ENCODE results near the gene C2CD3.
"Not testable (repeated sequence)": the region's sequence is repeated elsewhere in the genome, so short reads cannot be mapped to it uniquely, and the experiment has no call there.

C2CD3 gene

DNA sequence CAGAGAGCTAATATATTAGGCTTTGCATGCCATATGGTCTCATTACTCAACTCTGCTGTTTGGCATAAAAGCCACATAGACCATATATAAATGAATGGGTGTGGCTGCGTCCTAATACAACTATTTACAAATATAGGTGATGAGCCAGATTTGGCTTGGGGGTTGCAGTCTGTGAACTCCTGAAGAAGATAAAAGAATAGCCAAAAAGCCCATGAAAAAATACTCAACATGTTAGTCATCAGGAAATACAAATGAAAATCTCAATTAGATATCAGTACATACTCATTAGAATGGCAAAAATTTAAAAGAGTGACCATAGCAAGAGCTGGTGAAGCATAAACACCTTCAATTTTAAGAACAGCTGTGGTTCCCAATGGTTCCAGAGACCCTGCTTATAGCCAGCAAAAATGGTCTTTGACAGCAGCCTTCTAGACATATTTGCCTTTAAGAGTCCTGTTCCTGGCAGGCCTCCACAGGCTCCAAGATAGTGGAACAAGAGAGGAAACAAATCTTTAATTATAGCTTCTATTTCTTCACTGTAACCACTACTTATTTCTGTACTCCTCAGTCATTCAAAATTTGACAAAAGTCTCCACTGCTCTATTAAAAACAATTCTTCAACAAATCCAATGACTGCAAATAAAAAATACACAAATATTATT lies 16.1 kb downstream of the C2CD3 start:
- no peak for FAIRE-seq

DNA sequence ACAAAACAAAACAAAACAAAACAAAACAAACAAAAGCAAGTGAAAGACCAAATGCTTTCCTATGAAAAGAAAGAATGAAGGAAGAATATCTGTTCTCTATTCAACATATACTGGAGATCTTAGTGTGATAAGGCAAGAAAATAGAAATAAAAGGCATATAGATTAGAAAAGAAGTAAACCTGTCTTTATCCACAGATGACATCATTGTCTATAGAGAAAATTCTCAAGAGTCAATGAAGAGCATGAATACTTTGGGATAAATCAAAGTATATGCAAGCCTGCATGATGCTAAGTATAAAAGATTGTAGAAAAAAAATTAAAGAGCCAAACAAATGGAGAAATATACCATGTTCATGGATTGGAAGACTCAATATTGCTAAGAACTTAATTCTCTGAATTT lies 17.6 kb downstream of the C2CD3 start:
- no peak for FAIRE-seq

DNA sequence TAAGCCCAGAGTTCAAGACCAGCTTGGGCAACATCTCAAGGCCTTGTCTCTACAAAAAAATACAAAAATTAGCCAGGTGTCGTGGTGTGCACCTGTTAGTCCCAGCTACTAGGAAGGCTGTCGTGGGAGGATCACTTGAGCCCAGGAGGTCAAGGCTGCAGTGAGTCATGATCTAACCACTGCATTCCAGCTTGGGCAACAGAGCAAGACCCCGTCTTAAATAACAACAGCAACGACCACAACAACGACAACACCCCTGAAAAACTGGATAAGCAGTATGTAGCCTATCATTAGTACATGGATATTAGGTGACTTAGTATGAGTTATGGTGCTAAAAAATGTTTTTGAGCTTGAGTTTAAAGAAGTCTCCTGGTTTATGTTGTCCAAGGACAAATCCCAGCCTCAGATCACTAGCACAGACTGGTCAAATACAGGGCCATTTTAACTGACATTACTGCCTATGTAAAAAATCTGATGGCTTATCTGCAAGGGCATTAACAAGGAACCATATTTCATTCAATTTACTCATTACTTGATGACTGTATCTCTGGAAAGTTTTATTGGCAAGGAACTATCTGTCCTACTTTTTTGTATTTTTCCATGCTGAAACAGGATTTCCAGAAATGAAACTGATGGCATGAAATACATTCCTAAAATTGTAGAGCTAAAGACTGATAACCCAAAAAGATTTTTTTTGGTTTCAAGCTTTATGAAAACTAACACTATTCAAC lies 23.4 kb downstream of the C2CD3 start:
- FAIRE-seq, result no peak

DNA sequence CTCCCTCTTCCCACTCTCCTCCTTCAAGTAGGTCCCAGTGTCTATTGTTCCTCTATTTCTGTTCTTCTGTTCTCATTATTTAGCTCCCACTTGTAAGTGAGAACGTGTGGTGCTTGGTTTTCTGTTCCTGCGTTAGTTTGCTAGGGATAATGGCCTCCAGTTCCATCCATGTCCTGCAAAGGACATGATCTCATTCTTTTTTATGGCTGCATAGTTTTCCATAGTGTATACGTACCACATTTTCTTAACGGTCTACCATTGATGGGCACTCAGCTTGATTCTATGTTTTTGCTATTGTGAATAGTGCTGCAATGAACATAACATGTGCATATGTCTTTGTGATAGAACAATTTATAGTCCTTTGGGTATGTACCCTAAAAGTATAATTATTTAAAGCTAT lies 26.2 kb downstream of the C2CD3 start:
- no peak for FAIRE-seq

DNA sequence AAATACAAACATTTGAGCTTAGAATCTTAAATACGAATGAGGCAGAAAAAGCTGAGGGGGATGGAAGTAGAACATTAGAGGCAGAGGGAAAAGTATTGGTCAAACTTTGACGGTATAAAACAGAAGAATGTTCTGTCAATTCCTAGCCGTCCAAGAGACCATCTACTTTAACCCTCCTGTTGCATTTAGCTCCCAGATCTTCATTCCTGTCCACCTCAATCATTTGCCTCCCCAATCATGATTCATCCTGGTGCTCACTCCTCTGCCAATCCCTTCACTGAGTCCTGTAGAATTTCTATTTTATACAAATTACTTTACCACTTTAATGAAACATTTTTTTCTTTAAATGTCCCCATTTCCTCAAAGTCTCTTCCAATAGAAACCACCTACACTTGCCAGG lies 28.2 kb downstream of the C2CD3 start:
- no peak for FAIRE-seq

DNA sequence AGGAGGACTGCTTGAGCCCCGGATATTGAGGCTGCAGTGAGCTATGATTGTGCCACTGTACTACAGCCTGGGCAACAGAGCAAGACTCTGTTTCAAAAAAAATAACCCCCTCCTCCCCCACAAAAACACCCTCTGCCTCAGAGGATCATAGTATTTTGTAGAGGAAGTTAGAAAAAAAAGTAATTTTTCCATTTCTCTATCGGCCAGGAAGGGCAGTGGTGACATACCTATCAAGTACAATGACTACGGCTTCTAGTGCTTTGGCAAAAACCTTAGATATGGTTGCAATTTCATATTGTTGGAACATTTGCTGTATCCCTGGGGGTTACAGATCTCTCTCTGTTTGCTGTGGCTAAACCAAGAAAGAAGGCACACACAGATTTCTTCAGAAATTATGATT lies 28.9 kb downstream of the C2CD3 start:
- FAIRE-seq, result no peak

DNA sequence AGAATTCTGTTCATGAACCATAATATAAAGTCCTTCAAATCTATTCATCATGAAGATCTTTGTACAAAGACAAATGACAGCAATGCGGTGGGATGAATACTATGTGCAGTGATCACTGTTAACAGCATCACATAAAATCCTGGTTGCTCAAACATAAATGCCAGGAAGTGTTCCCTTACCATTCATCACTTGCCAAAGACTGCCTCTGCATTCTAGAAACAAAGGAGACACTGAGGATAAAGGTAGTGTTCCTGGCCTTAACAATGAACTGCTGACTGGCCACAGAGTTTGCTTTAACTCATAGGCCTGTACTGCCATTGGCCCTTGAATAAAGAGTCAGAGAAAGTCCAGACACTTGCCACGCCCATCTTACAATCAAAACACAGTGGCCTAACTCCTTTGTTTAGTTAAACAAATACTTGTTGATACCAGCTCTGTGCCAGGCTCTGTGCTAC lies 29.5 kb downstream of the C2CD3 start:
- FAIRE-seq, result no peak

DNA sequence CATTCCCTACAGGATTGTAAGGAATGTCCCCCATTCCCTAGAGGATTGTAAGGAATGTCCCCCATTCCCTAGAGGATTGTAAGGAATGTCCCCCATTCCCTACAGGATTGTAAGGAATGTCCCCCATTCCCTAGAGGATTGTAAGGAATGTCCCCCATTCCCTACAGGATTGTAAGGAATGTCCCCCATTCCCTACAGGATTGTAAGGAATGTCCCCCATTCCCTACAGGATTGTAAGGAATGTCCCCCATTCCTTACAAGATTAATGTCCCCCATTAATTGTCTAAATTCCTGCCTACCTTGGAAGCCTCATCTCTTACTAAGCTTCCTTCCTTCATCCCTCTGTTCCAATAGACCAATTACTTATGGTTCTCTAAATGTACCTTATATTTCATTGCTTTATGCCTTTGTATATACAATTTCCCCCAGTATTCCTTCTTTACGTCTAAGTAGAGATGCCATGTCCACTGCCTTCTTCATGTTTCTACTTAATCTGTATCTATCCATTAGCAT lies 30.8 kb downstream of the C2CD3 start:
- FAIRE-seq, result not testable (repeated sequence)

DNA sequence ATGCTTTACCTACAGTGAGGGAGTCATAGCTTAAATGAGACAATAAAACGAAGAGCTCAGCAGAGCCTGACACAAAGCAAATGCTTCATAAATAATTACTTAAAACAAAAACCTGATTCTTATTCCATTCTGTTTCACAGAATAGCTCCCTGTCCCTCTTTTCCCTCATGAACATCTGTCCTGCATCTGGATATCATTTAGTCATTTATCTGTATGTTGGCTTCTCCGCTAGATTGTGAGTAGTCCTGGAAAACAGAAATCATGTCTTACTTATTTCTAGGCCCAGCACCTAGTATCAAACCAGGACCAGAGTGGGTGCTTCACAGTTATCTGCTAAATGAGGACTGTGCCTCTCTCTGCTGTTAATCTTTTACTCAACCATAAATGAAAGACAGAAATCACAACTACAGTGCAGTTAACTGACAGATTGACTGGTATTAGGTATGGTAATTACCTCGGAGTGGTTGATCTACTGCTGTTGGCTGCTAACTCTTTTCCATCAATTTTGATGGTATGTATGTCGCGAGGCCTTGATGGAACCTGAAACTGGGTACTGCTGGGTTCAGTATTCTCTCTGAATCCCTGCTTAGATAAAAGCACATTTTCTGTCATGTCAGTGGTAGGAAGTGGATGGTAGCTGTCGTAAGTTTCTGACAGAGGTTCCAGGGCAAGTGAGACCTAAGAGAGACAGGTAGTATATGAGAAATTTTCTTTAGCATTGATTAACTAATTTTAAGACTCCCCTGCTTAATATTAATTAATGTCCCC lies 31.5 kb downstream of the C2CD3 start:
- no peak for FAIRE-seq

DNA sequence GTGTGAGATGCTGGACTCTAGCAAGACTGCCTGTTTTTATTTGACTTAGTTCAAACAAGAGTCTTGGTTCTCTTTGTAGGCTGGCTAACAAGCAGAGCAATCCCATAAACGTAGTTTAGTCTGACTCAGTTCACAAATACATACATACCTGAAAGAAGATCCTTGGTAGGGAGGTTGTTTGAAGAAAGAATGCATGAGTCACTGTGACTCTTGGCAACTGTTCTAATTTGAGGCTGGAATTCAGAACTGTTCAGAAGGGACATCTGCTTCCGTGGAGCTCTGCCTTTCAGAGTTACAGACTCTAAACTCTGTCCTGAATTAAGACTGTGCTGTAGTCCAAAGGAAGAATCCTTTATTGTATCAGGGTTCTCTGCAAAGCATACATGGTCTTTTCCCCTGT lies 32.2 kb downstream of the C2CD3 start:
- no peak for FAIRE-seq

DNA sequence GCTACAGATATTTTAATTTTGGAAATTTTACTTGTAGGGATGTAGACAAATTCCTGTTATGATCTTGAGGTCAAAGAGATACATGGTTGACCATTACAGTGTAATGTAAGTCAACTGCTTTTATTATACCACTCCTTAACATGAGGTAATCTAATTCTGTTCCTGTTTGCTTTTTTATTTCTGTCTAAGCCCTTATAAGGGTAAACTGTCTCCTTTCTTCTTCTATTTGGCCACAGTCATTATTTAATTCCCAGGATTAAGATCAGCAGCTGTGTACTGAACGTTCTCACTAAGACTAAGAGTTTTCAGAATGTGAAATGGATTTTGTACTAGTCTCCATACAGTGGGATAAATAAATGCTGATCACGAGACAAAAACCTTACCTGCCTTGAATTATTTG lies 32.8 kb downstream of the C2CD3 start:
- FAIRE-seq, result no peak

DNA sequence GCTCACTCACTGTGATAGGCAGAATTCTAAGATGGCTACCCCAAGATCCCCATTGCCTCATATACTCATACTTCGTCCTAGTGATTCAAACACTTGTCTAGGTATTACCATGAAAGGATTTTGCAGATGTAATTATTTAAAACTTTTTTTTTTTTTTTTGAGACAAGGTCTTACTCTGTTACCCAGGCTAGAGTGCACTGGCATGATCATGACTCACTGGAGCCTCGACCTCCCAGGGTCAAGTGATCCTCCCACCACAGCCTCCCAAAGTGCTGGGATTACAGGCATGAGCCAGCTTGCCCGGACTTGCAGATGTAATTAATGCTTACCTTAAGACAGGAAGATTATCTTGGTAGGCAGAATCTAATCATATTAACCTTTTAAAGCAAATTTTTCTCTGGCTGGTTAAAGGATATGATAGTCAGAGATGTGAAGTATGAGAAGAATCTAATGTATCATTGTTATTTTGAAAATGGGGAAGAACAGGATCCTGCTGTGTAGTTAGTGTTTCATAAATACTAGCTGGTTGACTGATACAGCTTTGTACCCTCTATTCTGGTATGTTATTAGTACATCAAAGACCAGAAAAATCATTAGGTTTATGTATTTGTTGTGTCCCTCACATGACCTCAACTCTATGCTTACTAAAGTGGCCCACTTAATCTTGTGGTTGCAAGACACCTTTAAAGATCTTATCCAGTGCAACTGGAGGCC lies 35.5 kb downstream of the C2CD3 start:
- no peak for FAIRE-seq

DNA sequence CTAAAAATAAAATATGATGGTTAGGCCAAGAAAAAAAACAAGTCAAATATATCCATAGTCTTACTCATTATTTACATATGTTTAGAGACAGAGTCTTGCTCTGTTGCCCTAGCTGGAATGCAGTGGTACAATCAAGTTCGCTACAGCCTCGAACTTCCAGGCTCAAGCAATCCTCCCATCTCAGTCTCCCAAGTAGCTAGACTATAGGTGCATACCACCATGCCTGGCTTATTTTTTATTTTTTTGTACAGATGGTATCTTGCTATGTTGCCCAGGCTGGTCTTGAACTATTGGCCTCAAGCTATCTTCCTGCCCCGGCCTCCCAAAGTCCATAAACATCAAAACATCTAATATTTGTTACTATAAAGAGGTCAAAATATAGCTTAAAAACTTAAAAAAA lies 36.1 kb downstream of the C2CD3 start:
- FAIRE-seq, result no peak

DNA sequence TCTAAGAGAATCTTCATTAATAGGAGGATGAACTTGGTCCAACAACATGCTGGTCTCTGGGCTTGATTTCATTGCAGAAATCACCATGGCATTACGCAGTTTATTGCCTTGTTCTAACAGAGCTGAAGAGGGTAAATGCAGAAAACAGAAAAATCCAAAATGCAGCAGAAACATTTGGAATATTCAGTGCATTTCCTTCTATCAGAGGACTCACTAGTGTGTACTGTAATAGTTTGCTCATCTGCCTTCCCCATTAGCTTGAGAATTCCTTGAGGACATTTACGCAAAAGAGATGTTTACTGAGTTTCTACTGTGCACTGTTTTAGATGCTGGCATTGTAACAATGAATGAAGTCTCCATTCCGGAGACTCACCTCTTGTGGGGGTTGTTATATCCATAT lies 37.4 kb downstream of the C2CD3 start:
- FAIRE-seq, result no peak

DNA sequence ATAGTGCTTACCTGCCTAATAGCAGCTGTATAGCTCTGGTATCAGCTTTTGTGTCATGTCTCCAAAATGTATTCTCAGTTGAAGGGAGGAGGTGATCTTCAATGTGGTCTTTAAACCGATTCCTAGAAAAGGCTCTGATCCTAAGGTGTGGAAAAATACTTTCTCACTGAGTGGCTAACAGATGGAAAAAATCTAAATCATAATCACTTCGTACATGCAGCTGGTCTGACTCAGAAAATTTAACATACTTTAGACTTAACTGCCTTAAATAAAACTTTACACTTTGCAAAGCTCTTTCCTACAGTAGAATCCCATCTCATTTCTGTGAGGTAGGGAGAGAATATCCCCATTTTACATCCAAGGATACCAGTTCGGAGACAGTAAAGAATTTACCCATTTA lies 38.0 kb downstream of the C2CD3 start:
- no peak for FAIRE-seq

DNA sequence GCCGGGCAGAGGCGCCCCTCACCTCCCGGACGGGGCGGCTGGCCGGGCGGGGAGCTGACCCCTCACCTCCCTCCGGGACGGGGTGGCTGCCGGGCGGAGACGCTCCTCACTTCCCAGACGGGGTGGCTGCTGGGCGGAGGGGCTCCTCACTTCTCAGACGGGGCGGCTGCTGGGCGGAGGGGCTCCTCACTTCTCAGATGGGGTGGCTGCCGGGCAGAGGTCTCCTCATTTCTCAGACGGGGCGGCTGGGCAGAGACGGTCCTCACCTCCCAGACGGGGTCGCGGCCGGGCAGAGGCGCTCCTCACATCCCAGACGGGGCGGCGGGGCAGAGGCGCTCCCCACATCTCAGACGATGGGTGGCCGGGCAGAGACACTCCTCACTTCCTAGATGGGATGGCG lies 41.7 kb downstream of the C2CD3 start:
- FAIRE-seq, result not testable (repeated sequence)

DNA sequence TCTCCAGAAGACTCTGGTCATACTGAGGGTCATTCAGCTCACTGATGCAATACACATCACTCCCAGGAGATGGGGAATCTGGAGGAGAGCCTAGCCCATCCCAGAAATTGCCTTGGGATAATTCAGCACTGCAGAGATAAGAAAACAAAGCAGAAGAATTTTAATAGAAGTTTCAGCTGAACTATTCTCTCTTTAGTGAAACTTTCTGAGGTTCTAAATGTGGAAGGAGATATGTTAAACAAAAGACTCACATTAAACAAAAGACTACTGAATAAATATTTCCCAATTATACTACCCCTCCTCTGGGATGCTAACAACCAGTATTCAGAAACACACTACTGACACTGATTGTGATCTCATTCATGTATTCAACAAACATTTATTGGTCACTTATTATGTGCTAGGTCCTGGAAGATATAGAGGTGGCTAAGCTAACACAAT lies 47.8 kb downstream of the C2CD3 start:
- FAIRE-seq, result no peak

DNA sequence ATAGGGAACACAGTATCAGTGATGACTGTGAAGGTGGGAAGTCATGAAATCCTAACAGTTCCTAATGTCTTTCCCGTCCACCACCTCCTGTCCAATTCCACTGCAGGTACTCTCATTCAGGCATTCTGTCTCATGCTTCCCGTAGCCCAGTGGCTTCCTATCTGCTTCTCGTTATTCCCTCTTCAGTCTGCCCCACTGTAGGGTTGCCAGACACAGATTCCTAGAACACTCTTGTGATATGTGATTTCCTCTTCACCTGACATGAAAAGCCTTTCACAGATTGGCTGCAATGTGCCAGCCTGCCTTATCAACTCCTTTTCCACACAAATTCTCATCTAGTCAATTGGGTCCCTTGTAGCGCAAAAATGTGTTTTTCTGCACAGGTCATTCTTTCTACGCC lies 49.0 kb downstream of the C2CD3 start:
- FAIRE-seq, result no peak

DNA sequence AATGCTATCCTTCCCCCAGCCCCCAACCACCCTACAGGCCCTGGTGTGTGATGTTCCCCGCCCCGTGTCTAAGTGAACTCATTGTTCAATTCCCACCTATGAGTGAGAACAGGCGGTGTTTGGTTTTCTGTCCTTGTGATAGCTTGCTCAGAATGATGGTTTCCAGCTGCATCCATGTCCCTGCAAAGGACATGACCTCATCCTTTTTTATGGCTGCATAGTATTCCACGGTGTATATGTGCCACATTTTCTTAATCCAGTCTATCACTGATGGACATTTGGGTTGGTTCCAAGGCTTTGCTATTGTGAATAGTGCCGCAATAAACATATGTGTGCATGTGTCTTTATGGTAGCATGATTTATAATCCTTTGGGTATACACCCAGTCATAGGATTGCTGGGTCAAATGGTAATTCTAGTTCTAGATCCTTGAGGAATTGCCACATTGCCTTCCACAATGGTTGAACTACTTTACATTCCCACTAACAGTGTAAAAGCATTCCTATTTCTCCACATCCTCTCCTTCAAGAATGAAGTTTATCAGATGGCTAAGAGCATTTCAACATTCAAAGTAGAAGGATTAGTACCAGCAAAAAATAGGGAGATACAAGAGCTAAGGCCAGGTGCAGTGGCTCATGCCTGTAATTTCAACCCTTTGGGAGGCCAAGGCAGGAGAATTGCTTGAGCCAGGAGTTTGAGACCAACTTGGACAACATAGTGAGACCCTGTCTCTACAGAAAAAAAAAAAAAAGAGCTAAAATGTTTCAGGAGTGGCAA lies 50.4 kb downstream of the C2CD3 start:
- FAIRE-seq, result not testable (repeated sequence)

DNA sequence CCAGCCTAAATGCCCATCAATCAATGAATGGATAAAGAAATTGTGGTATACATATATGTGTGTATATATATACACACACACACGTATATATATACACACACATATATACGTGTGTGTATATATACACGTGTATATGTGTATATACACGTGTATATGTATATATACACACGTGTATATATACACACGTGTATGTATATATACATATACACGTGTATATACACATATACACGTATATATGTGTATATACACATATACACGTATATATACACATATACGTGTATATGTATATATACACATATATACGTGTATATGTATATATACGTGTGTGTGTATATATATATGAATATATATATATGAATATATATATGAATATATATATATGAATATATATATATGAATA lies 54.1 kb downstream of the C2CD3 start:
- peak; percentile 100 for FAIRE-seq

DNA sequence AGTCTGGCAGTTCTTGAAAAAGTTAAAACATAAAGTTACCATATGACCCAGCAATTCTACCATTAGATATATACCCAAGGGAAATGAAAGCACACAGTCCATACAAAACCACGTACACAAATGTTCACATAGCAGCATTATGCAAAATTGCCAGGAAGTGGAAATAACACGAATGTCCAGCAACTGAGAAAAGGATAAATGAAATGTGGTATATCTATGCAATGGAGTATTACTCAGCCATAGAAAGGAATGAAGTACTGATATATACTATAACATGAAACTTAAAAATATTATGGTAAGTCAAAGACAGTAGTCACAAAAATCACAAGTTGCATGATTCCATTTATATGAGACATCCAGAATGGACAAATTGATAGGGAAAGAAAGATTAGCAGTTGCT lies 57.9 kb downstream of the C2CD3 start:
- no peak for FAIRE-seq

DNA sequence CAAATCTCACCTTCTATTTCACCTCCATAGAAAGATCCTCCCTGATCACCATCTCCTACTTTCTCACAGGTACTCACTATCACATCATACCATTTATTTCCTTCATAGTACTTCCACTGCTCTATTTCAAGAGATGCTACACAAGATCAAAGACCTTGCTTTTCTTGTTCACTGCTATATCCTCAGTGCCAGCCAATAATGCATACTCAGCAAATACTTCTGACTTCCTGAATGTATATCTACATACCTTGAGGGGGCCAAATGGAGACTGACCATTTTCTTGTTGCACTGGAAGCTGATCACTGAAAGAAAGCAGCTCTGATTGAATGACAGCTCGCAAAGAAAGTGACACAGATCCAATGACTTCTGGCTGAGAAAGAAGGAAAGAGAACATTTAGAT lies 64.7 kb downstream of the C2CD3 start:
- FAIRE-seq, result no peak

All from TTC549 (cell line).